Measurements from ENCODE around the gene E2F1.

Gene E2F1

DNA sequence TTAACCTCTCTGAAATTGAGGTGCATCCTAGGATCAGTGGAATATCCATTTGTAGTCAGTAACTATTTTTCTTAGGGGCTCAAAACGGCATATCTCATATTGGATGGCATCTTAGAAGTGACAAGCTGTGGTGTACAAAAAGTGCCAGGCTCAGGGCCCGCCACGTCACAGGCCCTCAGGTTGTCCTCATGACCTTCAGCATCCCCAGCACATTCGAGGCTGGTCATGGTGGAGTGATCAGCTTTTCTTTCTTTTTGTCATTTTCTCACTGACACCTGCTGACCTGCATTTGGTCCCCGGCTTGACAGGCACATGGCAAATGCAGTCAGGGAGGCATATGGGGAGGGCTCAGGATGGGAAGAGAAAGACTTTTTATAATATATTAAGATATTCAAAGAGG, 7.1 kb upstream of the E2F1 start:
- no peak for ATAC-seq
- no peak for TF ChIP-seq PPARA (CRISPR knock-in tag; IDR thresholded peaks at IDR 0.05; ENCODE audit: borderline replicate concordance)
- no peak for TF ChIP-seq ZFP3 (CRISPR knock-in tag; IDR thresholded peaks at IDR 0.05)
- TF ChIP-seq ISL1 (CRISPR knock-in tag; IDR thresholded peaks at IDR 0.05): no peak
- TF ChIP-seq RARB (CRISPR knock-in tag; IDR thresholded peaks at IDR 0.05): no peak
- no peak for TF ChIP-seq GLIS3 (CRISPR knock-in tag; IDR thresholded peaks at IDR 0.05)
- no peak for TF ChIP-seq ZFP30 (CRISPR knock-in tag; IDR thresholded peaks at IDR 0.05)
- TF ChIP-seq, protein P1, sequence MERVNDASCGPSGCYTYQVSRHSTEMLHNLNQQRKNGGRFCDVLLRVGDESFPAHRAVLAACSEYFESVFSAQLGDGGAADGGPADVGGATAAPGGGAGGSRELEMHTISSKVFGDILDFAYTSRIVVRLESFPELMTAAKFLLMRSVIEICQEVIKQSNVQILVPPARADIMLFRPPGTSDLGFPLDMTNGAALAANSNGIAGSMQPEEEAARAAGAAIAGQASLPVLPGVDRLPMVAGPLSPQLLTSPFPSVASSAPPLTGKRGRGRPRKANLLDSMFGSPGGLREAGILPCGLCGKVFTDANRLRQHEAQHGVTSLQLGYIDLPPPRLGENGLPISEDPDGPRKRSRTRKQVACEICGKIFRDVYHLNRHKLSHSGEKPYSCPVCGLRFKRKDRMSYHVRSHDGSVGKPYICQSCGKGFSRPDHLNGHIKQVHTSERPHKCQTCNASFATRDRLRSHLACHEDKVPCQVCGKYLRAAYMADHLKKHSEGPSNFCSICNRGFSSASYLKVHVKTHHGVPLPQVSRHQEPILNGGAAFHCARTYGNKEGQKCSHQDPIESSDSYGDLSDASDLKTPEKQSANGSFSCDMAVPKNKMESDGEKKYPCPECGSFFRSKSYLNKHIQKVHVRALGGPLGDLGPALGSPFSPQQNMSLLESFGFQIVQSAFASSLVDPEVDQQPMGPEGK (CRISPR knock-in tag; IDR thresholded peaks at IDR 0.05; ENCODE audit: borderline replicate concordance): no peak
- TF ChIP-seq, protein P2, sequence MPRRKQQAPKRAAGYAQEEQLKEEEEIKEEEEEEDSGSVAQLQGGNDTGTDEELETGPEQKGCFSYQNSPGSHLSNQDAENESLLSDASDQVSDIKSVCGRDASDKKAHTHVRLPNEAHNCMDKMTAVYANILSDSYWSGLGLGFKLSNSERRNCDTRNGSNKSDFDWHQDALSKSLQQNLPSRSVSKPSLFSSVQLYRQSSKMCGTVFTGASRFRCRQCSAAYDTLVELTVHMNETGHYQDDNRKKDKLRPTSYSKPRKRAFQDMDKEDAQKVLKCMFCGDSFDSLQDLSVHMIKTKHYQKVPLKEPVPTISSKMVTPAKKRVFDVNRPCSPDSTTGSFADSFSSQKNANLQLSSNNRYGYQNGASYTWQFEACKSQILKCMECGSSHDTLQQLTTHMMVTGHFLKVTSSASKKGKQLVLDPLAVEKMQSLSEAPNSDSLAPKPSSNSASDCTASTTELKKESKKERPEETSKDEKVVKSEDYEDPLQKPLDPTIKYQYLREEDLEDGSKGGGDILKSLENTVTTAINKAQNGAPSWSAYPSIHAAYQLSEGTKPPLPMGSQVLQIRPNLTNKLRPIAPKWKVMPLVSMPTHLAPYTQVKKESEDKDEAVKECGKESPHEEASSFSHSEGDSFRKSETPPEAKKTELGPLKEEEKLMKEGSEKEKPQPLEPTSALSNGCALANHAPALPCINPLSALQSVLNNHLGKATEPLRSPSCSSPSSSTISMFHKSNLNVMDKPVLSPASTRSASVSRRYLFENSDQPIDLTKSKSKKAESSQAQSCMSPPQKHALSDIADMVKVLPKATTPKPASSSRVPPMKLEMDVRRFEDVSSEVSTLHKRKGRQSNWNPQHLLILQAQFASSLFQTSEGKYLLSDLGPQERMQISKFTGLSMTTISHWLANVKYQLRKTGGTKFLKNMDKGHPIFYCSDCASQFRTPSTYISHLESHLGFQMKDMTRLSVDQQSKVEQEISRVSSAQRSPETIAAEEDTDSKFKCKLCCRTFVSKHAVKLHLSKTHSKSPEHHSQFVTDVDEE (CRISPR knock-in tag; IDR thresholded peaks at IDR 0.05): no peak
- TF ChIP-seq SNAI2 (CRISPR knock-in tag; IDR thresholded peaks at IDR 0.05): no peak
- TF ChIP-seq BACH2 (CRISPR knock-in tag; IDR thresholded peaks at IDR 0.05; ENCODE audit: borderline replicate concordance): no peak
- no peak for TF ChIP-seq OSR1 (CRISPR knock-in tag; IDR thresholded peaks at IDR 0.05)
- TF ChIP-seq, protein P3, sequence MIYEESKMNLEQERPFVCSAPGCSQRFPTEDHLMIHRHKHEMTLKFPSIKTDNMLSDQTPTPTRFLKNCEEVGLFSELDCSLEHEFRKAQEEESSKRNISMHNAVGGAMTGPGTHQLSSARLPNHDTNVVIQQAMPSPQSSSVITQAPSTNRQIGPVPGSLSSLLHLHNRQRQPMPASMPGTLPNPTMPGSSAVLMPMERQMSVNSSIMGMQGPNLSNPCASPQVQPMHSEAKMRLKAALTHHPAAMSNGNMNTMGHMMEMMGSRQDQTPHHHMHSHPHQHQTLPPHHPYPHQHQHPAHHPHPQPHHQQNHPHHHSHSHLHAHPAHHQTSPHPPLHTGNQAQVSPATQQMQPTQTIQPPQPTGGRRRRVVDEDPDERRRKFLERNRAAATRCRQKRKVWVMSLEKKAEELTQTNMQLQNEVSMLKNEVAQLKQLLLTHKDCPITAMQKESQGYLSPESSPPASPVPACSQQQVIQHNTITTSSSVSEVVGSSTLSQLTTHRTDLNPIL (CRISPR knock-in tag; IDR thresholded peaks at IDR 0.05; ENCODE audit: low read depth): no peak
- no peak for TF ChIP-seq ARNTL (CRISPR knock-in tag; IDR thresholded peaks at IDR 0.05; ENCODE audit: borderline replicate concordance, low read depth)
- no peak for TF ChIP-seq CSDC2 (CRISPR knock-in tag; IDR thresholded peaks at IDR 0.05)
- no peak for TF ChIP-seq ZNF565 (CRISPR knock-in tag; conservative IDR thresholded peaks at IDR 0.05; ENCODE audit: low read depth)

DNA sequence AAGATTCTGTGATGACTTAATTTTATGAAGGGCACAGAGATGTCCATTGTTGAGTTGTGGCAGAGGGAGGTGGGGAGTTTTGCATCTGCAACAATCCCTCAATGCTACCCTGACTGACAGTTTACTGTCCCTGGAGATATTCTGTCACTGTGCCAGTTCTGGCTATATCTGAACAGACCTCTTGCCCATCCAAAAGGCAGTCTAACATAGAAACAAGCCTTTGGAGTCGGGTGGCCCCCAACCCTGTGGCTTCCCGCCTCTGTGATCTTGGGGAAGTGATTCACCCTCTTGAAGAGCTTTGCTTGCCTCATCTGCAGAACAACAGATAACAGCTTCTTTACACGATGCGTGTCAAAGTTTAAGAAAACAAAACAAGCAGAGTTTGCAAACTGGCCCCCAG, 3.8 kb upstream of the E2F1 start:
- ATAC-seq: no peak

More for the DNA sequence above, 3.8 kb upstream of the E2F1 start:
- no peak for TF ChIP-seq PPARA (CRISPR knock-in tag; IDR thresholded peaks at IDR 0.05; ENCODE audit: borderline replicate concordance)
- TF ChIP-seq, protein P4, sequence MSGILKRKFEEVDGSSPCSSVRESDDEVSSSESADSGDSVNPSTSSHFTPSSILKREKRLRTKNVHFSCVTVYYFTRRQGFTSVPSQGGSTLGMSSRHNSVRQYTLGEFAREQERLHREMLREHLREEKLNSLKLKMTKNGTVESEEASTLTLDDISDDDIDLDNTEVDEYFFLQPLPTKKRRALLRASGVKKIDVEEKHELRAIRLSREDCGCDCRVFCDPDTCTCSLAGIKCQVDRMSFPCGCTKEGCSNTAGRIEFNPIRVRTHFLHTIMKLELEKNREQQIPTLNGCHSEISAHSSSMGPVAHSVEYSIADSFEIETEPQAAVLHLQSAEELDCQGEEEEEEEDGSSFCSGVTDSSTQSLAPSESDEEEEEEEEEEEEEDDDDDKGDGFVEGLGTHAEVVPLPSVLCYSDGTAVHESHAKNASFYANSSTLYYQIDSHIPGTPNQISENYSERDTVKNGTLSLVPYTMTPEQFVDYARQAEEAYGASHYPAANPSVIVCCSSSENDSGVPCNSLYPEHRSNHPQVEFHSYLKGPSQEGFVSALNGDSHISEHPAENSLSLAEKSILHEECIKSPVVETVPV (CRISPR knock-in tag; IDR thresholded peaks at IDR 0.05): no peak
- TF ChIP-seq BACH2 (CRISPR knock-in tag; IDR thresholded peaks at IDR 0.05; ENCODE audit: borderline replicate concordance): no peak
- TF ChIP-seq ZC3H10 (CRISPR knock-in tag; IDR thresholded peaks at IDR 0.05): no peak
- TF ChIP-seq, protein P2 (CRISPR knock-in tag; IDR thresholded peaks at IDR 0.05): no peak
- no peak for TF ChIP-seq RARB (CRISPR knock-in tag; IDR thresholded peaks at IDR 0.05)
- TF ChIP-seq ZFP3 (CRISPR knock-in tag; IDR thresholded peaks at IDR 0.05): no peak
- no peak for TF ChIP-seq TOX (CRISPR knock-in tag; IDR thresholded peaks at IDR 0.05; ENCODE audit: borderline replicate concordance)
- no peak for TF ChIP-seq ZFP30 (CRISPR knock-in tag; IDR thresholded peaks at IDR 0.05)
- TF ChIP-seq GLIS3 (CRISPR knock-in tag; IDR thresholded peaks at IDR 0.05): no peak
- no peak for TF ChIP-seq ZNF565 (CRISPR knock-in tag; conservative IDR thresholded peaks at IDR 0.05; ENCODE audit: low read depth)

Data from SK-N-SH treated with all-trans-retinoic acid at 6 μM for 48 hours (cell line).